PFSK-1 (cell line): ENCODE results near the gene ATP6V0D1.

Source experiments
- FOXP2 ChIP-seq: optimal IDR thresholded peaks from 2 replicates; pipeline ENCODE3; 2011; ENCODE audit warnings: borderline replicate concordance, control low read depth, inconsistent platforms; ENCODE audit not compliant: insufficient read depth; ENCODE audit errors: extremely low read length, extremely low read depth
- POLR2AphosphoS5 ChIP-seq: IDR thresholded peaks from 2 replicates; pipeline ENCODE4 v1.6.1; 2012; ENCODE audit warnings: low read depth, mild to moderate bottlenecking, control low read depth, low read length, moderate library complexity
- SIN3A ChIP-seq: IDR thresholded peaks from 2 replicates; pipeline ENCODE4 v1.6.1; 2012; ENCODE audit warnings: mild to moderate bottlenecking, low read length, moderate library complexity, borderline replicate concordance; ENCODE audit not compliant: insufficient read depth
- TAF1 ChIP-seq: IDR thresholded peaks from 2 replicates; pipeline ENCODE4 v1.6.1; 2012; ENCODE audit warnings: low read length, control low read depth, borderline replicate concordance; ENCODE audit not compliant: insufficient read depth
- TF ChIP-seq, protein P1 (sequence below), 2 experiments: IDR thresholded peaks; 2 replicates each; pipeline versions ENCODE4 v1.6.1 to v1.8.0; 2011 to 2012; ENCODE audit warnings: low read depth in 2 of 2, low read length in 2 of 2, control low read depth in 1 of 2, inconsistent platforms in 1 of 2, mild to moderate bottlenecking in 1 of 2, moderate library complexity in 1 of 2; ENCODE audit not compliant: insufficient read depth in 1 of 2

ATP6V0D1 gene

DNA sequence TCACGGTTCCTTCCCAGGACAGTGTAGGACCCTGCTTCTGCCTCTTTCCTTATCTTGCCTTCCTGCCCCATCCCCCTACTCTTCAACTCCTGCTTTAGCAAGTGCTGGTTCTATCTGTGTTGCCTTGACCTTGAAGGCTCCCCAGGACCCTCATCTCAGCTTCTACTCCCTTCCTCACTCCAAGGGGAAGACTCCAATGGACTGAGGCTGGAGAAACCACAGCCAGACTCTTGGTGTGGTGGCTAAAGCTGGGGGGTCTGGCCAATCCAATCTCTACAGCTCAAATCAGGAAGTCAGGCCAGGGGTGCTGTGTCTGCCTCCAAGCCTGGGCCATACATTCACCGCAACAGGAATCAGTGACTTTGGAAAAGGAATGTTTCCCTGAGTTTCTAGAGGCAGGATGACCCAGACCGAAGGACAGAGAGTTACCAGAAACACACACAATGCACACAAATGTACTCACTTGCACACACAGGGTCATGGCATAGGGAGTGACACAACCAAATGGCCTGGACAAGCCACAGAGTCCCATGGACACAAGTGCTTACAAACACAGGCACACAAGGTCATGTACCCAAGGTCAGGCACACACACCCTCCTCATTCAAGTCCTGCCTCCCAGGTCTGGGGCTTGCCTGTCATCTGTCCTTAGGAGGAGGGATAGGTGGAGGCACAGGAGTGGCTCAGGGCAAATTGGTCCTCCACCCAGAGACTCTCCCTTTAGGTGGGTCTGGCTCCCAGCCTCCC lies 51.7 kb downstream of the ATP6V0D1 start:
- no peak for TF ChIP-seq SIN3A
- no peak for TF ChIP-seq POLR2AphosphoS5
- no peak for TF ChIP-seq FOXP2
- TF ChIP-seq, protein P1, sequence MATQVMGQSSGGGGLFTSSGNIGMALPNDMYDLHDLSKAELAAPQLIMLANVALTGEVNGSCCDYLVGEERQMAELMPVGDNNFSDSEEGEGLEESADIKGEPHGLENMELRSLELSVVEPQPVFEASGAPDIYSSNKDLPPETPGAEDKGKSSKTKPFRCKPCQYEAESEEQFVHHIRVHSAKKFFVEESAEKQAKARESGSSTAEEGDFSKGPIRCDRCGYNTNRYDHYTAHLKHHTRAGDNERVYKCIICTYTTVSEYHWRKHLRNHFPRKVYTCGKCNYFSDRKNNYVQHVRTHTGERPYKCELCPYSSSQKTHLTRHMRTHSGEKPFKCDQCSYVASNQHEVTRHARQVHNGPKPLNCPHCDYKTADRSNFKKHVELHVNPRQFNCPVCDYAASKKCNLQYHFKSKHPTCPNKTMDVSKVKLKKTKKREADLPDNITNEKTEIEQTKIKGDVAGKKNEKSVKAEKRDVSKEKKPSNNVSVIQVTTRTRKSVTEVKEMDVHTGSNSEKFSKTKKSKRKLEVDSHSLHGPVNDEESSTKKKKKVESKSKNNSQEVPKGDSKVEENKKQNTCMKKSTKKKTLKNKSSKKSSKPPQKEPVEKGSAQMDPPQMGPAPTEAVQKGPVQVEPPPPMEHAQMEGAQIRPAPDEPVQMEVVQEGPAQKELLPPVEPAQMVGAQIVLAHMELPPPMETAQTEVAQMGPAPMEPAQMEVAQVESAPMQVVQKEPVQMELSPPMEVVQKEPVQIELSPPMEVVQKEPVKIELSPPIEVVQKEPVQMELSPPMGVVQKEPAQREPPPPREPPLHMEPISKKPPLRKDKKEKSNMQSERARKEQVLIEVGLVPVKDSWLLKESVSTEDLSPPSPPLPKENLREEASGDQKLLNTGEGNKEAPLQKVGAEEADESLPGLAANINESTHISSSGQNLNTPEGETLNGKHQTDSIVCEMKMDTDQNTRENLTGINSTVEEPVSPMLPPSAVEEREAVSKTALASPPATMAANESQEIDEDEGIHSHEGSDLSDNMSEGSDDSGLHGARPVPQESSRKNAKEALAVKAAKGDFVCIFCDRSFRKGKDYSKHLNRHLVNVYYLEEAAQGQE (IDR thresholded peaks at IDR 0.05; ENCODE audit: insufficient read depth in 1 of 2, low read depth in 2 of 2, low read length in 2 of 2), result no peak
- no peak for TF ChIP-seq TAF1

GRCh38 chr16:67428146-67428731 lies 52.7 kb downstream of the ATP6V0D1 start:
- TF ChIP-seq, protein P1 (IDR thresholded peaks at IDR 0.05; ENCODE audit: insufficient read depth in 1 of 2, low read depth in 2 of 2, low read length in 2 of 2), result no peak
- TF ChIP-seq TAF1 (no peak), SIN3A (no peak), POLR2AphosphoS5 (no peak), FOXP2 (no peak)

GRCh38 chr16:67426950-67427349 lies 54.0 kb downstream of the ATP6V0D1 start:
- no peak for TF ChIP-seq POLR2AphosphoS5
- no peak for TF ChIP-seq FOXP2
- TF ChIP-seq SIN3A, result no peak
- TF ChIP-seq TAF1, result no peak
- TF ChIP-seq, protein P1 (IDR thresholded peaks at IDR 0.05; ENCODE audit: insufficient read depth in 1 of 2, low read depth in 2 of 2, low read length in 2 of 2), result no peak

- TF ChIP-seq, protein P1 (IDR thresholded peaks at IDR 0.05; ENCODE audit: insufficient read depth in 1 of 2, low read depth in 2 of 2, low read length in 2 of 2), result no peak
- TF ChIP-seq SIN3A (no peak), POLR2AphosphoS5 (no peak), TAF1 (no peak), FOXP2 (no peak)
These were observed 54.9 kb downstream of the ATP6V0D1 start for GRCh38 chr16:67426022-67426421.

DNA sequence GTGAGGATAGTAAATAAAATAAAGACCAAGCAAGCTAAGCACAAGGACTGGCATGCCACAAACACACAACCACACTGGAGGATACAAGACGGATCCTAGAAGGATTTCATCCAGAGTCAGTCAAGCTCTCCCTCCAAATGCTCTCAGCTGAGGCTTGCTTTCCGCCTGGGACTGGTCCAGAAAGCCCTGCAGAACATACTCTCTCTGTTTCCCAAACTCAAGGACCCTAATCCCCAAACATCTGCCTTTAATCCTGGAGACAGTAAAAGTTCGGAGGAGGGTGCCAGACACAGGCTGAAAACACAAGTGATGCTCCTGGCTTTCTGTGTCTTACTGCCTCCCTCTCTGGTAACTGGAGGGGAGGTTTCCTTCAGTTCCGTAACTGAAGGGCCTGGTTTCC lies 55.4 kb downstream of the ATP6V0D1 start:
- TF ChIP-seq TAF1 (no peak), SIN3A (no peak), FOXP2 (no peak), POLR2AphosphoS5 (no peak)
- TF ChIP-seq, protein P1 (IDR thresholded peaks at IDR 0.05; ENCODE audit: insufficient read depth in 1 of 2, low read depth in 2 of 2, low read length in 2 of 2), result no peak
